Measurements from ENCODE around the gene ALKAL2.

ALKAL2 gene

DNA sequence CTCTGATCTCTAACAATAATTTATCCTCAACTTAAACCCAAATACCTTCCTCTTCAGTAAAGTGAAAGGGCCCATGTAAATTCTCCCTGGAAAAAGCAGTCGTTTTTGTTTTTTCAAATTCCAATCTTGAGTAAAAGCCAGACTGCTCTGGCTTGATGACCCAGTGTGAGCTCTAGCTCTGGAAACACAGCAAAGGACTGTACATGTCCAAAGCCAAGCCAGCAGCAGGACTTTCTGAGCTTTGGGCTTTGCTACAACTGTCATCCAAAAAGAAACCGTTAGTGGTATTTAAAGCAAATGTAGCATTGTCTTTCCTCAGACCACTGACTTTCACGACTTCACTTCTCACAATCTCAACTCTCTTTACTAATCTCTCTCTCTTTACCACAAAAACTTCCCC is 49.5 kb downstream of the ALKAL2 start:
- DNase-seq = no peak

DNA sequence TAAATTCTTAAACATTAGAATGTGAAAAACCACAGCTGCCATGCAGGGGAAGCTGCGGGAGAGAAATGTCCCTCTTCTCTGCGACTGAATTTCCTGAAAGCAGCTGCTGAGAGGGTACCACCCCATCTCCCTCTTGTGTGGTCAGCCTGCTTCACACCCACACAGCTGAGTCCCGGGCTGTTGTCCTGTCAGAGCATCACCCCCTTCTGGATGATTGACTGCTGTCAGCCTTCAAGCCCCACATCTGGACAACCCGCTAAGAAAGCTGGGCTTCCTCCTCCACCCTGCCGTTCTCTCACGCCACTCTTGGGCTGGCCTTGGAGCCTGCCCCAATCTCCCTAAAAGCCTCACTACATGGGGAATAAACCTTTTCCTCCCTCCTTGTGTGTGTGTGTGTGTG is 50.0 kb downstream of the ALKAL2 start:
- no peak for DNase-seq

DNA sequence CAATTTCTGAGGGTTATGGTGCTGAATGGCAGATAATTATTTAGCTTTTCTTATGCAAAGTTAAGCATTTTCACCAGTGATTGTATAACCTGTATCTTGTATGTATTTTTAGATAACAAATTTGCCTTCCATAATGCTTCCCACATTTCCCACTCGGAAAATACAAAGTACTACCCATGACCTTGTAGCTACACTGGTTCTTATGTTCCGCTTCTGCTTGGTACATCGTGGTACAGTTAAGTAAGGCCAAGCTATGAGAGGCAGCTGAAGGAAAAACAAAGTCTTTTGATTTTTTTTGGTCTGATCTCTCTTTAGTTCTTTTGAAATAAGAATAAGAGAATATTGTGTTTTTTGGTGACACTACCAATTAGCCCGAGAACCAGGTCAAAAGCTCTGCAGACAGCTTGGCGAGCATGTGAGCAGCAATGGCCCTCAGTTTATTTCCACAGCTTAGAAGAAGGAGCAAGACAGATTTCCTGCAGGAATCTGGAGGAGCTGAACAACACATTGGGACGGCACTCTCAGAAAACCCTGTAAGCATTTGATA is 50.8 kb downstream of the ALKAL2 start:
- DNase-seq = no peak

DNA sequence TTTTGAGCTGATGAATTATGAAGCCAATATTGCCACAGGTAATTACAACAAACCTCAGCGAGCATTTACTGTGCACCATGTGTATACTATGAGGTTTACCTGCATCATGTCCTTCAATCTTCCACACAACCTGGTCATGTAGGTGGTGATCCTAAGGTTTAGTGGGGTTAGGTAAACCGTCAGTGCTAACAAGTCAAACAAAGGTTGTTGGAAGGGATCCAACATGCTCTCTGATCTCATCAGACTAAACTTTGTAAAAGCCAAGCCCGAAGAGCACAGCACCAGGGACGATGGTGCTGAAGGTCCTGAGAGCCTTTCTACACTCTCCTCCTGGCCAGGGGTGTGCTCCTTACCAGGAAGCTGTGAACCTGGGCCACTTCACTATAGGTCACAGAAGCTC is 53.5 kb downstream of the ALKAL2 start:
- no peak for DNase-seq

DNA sequence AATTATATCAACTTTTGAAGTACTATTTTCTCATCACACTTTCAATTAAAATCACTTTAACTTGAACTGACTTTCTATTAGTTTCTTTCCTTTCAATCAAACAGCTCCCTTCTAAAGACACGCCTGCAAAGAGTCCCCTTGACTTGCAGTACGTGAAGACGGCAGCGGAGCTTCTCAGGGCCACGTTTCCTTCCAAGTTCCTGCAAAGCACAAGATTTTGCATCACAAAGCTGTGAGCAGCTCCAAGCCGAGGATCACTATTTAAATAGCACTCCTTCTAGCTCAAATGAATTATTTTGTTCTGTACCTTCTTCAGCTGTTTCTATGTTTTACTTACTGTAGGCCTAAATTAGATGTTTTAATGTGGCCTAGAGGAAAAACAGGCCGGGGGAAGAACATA is 54.9 kb downstream of the ALKAL2 start:
- no peak for DNase-seq

DNA sequence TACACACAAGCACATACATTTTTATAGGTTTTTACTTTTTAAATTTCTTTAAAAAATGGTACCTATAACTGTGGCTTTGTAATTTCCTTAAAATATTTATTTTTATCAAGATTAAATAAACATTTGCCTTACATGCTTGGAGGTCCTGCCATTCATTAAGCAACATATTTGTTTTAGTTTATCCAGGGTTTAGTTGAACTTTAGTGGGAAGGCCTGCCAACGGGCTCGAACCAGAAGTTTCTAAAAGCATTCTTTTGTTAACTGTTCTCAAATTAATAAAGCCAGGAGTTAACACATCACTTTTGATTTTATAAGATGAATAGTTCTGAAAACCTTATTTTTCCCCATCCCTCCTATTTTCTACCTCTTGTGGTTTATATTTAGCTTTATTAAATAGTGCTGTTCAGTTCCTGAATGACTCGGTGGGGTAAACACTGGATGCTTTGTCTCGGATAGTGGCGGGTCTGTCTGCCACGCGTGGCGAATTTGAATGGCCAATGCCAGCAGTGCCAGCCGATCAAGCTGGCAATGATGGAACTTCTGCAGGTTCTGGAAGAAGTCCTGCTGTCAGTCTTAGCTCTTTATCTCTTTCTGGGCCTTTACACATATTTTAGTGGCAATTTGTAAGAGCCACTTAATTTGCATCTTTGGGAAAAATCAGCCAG is 56.2 kb downstream of the ALKAL2 start:
- DNase-seq = no peak
